Measurements from ENCODE around the gene A2ML1. TPM values are rescaled to one million over a fixed set of nuclear protein-coding genes. Genes with fewer than 3 reads are reported as not detected.
"Not testable (repeated sequence)": the region's sequence is repeated elsewhere in the genome, so short reads cannot be mapped to it uniquely, and the experiment has no call there.

Gene A2ML1
- 4.1 TPM for total RNA-seq
- 0.11 TPM for polyA plus RNA-seq

DNA sequence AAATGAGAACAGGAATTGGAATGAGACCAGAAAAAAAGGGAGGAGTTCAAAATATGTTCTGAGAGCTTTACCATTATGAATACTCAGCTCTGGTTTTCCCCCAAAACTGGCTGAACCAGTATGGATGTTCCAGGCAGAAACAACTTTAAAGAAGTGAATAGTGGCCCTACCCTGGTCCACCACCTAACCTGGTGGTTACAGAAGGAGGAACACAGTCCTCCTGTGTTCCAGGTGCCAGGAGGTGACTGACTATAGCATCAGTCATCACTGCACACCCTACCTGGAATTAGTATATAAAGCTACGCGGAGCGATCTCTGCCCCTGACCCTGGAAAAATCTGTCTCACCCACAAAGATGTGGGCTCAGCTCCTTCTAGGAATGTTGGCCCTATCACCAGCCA, at the start of gene A2ML1:
A2ML1 (plus strand) TSS at position 324 of the 400 bp plus-strand sequence; CDS start at position 355, 31 bp downstream.
- no peak for DNase-seq (ENCODE audit: extremely low spot score)
- 92% methylated on average over 3 of the region's 3 CpGs for WGBS

DNA sequence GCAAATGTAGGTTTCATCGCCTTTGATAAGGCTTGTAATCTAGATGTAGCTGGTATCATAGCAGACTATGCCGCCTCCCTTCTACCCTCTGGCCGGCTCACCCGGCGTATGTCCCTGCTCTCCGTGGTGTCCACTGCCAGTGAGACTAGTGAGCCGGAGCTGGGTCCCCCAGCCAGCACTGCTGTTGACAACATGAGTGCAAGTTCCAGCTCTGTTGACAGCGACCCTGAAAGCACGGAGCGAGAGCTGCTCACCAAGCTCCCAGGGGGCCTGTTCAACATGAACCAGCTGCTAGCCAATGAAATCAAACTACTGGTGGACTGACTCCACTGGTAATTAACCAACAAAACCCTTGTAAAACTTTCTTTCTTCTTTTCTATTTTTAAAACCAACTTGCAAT, 49.0 kb upstream of the A2ML1 start:
- no peak for DNase-seq (ENCODE audit: extremely low spot score)
- no peak overlapping the region for H3K4me3 ChIP-seq (ENCODE audit: low read depth, low read length)
- H3K36me3 ChIP-seq (ENCODE audit: insufficient read depth): no peaks in the 10 kb centered on the region
- H3K4me1 ChIP-seq (ENCODE audit: insufficient read depth): no peaks in the 10 kb centered on the region
- WGBS: 75% methylated on average over 10 of the region's 10 CpGs
- no peak overlapping the region for H3K27ac ChIP-seq (ENCODE audit: low read depth)

More for the DNA sequence above, at the start of gene A2ML1:
- H3K4me3 ChIP-seq (ENCODE audit: low read depth, low read length): no peak within 1 kb of the TSS
- no peak within 1 kb of the TSS for H3K27ac ChIP-seq (ENCODE audit: low read depth)
- H3K4me1 ChIP-seq (ENCODE audit: insufficient read depth): no peaks in the 10 kb centered on the region
- H3K36me3 ChIP-seq (ENCODE audit: insufficient read depth): no peaks in the 10 kb centered on the region

DNA sequence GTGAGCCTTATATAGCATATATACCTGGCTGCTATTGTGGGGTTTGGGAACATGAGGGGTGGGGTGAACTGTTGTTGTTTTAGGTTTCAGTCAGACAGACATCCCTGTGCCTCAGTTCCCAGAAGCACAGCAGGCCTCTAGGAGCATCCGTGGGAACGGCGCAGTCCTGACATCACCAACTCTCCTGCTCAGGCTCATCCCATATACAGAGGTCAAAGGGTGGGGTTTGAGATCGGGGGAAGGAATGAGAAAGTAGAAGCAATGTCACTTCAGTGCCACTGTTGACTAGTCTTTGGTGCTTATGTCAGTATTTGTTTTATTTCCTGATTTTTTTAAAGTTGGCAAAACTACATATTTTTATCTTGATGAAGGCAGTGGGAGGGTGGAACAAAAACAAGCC, 43.1 kb upstream of the A2ML1 start:
- WGBS: 76% methylated on average over 4 of the region's 4 CpGs
- Histone ChIP-seq H3K36me3 (ENCODE audit: insufficient read depth) (peaks cover 1% of the 10 kb centered on the region), H3K4me1 (ENCODE audit: insufficient read depth) (no peaks in the 10 kb centered on the region), H3K4me3 (ENCODE audit: low read depth, low read length) (no peak overlapping the region), H3K27ac (ENCODE audit: low read depth) (no peak overlapping the region)
- DNase-seq (ENCODE audit: extremely low spot score): no peak

DNA sequence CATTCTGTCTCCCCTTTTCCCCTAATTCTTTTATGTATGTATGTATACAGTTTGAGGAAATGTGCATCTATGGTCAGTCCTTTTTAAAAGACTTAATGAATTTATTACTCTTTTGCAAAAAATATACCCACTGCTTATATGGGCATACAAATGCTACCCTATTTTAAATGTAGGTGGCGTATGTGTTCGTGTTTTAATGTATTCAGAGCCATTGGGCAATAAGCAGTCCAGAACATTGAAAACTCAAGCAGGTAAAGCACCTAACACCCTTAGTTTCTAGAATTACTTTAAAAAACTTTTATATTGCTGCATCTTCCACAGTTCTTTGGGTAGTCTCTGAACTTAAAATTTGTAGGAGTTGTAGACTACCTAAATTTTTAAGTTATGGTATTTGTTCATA, 42.6 kb upstream of the A2ML1 start:
- H3K4me3 ChIP-seq (ENCODE audit: low read depth, low read length): no peak overlapping the region
- DNase-seq (ENCODE audit: extremely low spot score): no peak
- no peak overlapping the region for H3K27ac ChIP-seq (ENCODE audit: low read depth)
- no peaks in the 10 kb centered on the region for H3K4me1 ChIP-seq (ENCODE audit: insufficient read depth)
- peaks cover 1% of the 10 kb centered on the region for H3K36me3 ChIP-seq (ENCODE audit: insufficient read depth)
- WGBS: 90% methylated on average over 2 of the region's 2 CpGs

GRCh38 chr12:8780389-8780788, 42.0 kb upstream of the A2ML1 start:
- H3K27ac ChIP-seq (ENCODE audit: low read depth): no peak overlapping the region
- DNase-seq (ENCODE audit: extremely low spot score): no peak
- 91% methylated on average over 1 of the region's 1 CpG for WGBS
- H3K4me1 ChIP-seq (ENCODE audit: insufficient read depth): no peaks in the 10 kb centered on the region
- H3K4me3 ChIP-seq (ENCODE audit: low read depth, low read length): no peak overlapping the region
- peaks cover 1% of the 10 kb centered on the region for H3K36me3 ChIP-seq (ENCODE audit: insufficient read depth)

DNA sequence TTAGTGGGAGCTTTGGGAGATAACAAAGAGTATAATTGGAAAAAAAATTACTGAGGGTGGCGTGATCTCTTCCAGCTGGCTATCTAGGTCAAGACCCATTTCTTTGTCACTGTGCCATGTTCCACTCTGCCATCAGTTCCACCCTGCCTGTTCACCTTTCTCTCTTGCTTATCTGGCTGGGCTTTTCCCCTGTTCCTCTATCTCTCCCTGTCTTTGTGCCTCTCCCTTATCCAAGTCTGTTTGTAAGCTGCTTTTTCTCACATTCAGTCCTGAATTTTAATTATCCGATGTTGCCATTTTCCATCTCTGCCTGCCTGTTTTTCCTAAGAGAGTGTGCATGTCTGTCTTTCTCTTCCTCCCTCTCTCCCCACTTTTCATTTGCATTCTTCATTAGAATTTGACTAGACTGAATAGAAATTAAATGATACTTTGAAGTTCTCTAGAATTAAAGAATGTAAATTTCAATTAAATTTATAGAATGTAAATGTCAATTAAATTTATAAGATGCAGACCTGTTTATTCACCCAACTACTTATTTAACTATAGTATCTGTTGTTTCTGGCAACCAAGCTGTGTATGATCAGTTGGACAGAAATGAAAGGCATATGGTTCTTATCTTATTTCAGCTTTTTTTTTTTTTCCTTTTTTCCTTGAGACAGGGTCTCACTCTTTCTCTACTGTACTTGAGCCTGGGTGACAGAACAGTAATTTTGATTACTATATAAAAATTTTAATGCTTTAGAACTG, 40.9 kb upstream of the A2ML1 start:
- DNase-seq (ENCODE audit: extremely low spot score): no peak
- H3K4me1 ChIP-seq (ENCODE audit: insufficient read depth): no peaks in the 10 kb centered on the region
- H3K4me3 ChIP-seq (ENCODE audit: low read depth, low read length): no peak overlapping the region
- H3K27ac ChIP-seq (ENCODE audit: low read depth): no peak overlapping the region
- peaks cover 1% of the 10 kb centered on the region for H3K36me3 ChIP-seq (ENCODE audit: insufficient read depth)
- 55% methylated on average over 2 of the region's 2 CpGs for WGBS

DNA sequence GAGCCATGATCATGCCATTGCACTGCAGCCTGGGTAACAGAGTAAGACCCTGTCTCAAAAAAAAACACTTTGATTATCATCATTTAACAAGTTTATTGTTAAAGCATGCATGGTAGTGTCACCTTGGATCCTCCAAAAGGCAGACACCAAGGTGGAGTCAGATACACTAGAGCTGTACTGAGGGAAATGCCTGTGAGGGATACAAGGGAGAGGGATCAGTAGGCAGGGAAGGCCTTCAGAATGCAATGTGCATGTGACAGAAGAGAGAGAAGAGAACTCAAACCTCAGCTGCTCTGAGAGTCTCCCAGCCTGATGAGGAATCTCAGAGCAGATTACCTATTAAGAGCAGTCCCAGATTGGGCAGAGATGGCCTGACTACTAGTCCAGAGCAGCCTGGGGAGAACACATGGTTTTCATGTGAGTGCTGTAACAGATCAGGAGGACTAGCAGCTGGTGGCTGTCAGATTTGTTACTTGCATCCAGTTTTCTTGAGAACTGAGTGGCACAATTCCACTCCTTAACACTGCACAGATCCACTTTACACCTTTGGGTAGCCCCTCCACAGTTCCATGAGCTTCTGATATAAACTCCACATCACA, 38.0 kb upstream of the A2ML1 start:
- Histone ChIP-seq H3K36me3 (ENCODE audit: insufficient read depth) (peaks cover 1% of the 10 kb centered on the region), H3K4me3 (ENCODE audit: low read depth, low read length) (no peak overlapping the region), H3K4me1 (ENCODE audit: insufficient read depth) (no peaks in the 10 kb centered on the region), H3K27ac (ENCODE audit: low read depth) (no peak overlapping the region)
- no peak for DNase-seq (ENCODE audit: extremely low spot score)

GRCh38 chr12:8785499-8785898, 36.9 kb upstream of the A2ML1 start:
- Histone ChIP-seq H3K36me3 (ENCODE audit: insufficient read depth) (peaks cover 1% of the 10 kb centered on the region), H3K4me3 (ENCODE audit: low read depth, low read length) (no peak overlapping the region), H3K4me1 (ENCODE audit: insufficient read depth) (no peaks in the 10 kb centered on the region), H3K27ac (ENCODE audit: low read depth) (no peak overlapping the region)
- no peak for DNase-seq (ENCODE audit: extremely low spot score)
- 90% methylated on average over 4 of the region's 4 CpGs for WGBS

DNA sequence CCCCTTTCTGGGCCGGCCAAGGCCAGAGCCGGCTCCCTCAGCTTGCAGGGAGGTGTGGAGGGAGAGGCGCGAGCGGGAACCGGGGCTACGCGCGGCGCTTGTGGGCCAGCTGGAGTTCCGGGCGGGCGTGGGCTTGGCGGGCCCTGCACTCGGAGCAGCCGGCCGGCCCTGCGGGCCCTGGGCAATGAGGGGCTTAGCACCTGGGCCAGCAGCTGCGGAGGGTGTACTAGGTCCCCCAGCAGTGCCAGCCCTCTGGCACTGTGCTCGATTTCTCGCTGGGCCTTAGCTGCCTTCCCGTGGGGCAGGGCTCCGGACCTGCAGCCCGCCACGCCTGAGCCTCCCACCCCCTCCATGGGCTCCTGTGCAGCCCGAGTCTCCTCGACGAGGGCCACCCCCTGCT, 35.2 kb upstream of the A2ML1 start:
- not testable (repeated sequence) for DNase-seq (ENCODE audit: extremely low spot score); H3K36me3 ChIP-seq (ENCODE audit: insufficient read depth); H3K4me1 ChIP-seq (ENCODE audit: insufficient read depth); H3K4me3 ChIP-seq (ENCODE audit: low read depth, low read length); H3K27ac ChIP-seq (ENCODE audit: low read depth)
- WGBS: 97% methylated on average over 28 of the region's 28 CpGs

DNA sequence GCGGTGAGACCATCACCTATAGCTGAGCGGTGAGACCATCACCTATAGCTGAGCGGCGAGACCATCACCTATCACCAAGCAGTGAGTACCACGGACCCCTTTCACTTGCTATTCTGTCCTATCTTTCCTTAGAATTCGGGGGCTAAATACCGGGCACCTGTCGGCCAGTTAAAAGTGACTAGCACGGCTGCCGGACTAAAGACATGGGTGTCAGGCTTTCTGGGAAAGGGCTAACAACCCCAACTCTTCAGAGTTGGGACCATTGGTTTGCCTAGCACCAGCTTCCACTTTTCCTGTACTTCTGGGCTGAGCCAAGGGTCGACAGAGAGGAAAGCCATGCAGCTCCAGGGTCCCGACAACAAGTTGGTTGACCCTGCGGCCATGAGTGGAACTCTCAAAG, 33.7 kb upstream of the A2ML1 start:
- H3K4me1 ChIP-seq (ENCODE audit: insufficient read depth); DNase-seq (ENCODE audit: extremely low spot score); H3K36me3 ChIP-seq (ENCODE audit: insufficient read depth); H3K4me3 ChIP-seq (ENCODE audit: low read depth, low read length); H3K27ac ChIP-seq (ENCODE audit: low read depth): not testable (repeated sequence)
- WGBS: 71% methylated on average over 13 of the region's 13 CpGs

- WGBS: 75% methylated on average over 13 of the region's 13 CpGs
- not testable (repeated sequence) for H3K4me1 ChIP-seq (ENCODE audit: insufficient read depth); DNase-seq (ENCODE audit: extremely low spot score); H3K27ac ChIP-seq (ENCODE audit: low read depth); H3K4me3 ChIP-seq (ENCODE audit: low read depth, low read length); H3K36me3 ChIP-seq (ENCODE audit: insufficient read depth)
Measured at GRCh38 chr12:8789341-8790013, 32.9 kb upstream of the A2ML1 start.

DNA sequence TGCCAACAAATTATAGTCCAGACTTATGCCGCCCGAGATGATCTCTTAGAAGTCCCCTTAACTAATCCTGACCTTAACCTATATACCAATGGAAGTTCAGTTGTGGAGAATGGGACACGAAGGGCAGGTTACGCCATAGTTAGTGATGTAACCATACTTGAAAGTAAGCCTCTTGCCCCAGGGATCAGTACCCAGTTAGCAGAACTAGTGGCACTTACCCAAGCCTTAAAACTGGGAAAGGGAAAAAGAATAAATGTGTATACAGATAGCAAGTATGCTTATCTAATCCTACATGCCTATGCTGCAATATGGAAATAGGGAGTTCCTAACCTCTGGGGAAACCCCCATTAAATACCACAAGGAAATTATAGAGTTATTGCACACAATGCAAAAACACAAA, 29.2 kb upstream of the A2ML1 start:
- not testable (repeated sequence) for H3K4me3 ChIP-seq (ENCODE audit: low read depth, low read length); H3K27ac ChIP-seq (ENCODE audit: low read depth); H3K36me3 ChIP-seq (ENCODE audit: insufficient read depth); DNase-seq (ENCODE audit: extremely low spot score); H3K4me1 ChIP-seq (ENCODE audit: insufficient read depth)
- 95% methylated on average over 4 of the region's 4 CpGs for WGBS

GRCh38 chr12:8794611-8795010, 27.8 kb upstream of the A2ML1 start:
- not testable (repeated sequence) for H3K36me3 ChIP-seq (ENCODE audit: insufficient read depth); DNase-seq (ENCODE audit: extremely low spot score); H3K4me3 ChIP-seq (ENCODE audit: low read depth, low read length); H3K4me1 ChIP-seq (ENCODE audit: insufficient read depth); H3K27ac ChIP-seq (ENCODE audit: low read depth)
- WGBS: 97% methylated on average over 21 of the region's 21 CpGs
